Hematopoietic multipotent progenitor cell treated with erythropoietin and hydrocortisone succinate and interleukin-3 and kit ligand, for 8 days (in vitro differentiated cells): ENCODE results near the gene SLC35G1.

Experiments
- DNase-seq: peaks from one replicate; pipeline ENCODE4 v3.0.0-alpha.2; 2015

The SLC35G1 gene, protein sequence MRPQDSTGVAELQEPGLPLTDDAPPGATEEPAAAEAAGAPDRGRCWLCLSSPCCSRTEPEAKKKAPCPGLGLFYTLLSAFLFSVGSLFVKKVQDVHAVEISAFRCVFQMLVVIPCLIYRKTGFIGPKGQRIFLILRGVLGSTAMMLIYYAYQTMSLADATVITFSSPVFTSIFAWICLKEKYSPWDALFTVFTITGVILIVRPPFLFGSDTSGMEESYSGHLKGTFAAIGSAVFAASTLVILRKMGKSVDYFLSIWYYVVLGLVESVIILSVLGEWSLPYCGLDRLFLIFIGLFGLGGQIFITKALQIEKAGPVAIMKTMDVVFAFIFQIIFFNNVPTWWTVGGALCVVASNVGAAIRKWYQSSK

GRCh38 chr10:93893646-93894515 is at the start of gene SLC35G1:
SLC35G1 (plus strand) TSS chr10:93893978; CDS start chr10:93894034, 56 bp downstream.
- peak; percentile 76 for DNase-seq

DNA sequence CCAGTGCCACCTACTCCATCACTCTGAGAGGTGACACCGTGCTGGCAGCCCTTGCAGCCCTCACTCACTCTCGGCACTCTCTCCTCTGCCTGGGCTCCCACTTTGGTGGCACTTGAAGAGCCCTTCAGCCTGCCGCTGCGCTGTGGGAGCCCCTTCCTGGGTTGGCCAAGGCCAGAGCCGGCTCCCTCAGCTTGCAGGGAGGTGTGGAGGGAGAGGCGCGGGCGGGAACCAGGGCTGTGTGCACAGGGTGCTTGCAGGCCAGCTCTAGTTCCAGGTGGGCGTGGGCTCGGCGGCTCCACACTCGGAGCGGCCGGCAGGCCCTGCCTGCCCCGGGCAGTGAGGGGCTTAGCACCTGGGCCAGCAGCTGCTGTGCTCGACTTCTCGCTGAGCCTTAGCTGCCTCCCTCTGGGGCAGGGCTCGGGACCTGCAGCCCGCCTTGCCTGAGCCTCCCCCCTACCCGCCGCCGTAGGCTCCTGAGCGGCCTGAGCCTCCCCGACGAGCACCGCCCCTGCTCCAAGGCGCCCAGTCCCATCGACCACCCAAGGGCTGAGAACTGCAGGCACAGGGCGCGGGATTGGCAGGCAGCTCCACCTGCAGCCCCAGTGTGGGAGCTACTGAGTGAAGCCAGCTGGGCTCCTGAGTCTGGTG is 48.7 kb upstream of the SLC35G1 start:
- no peak for DNase-seq

GRCh38 chr10:93849593-93849992 is 44.2 kb upstream of the SLC35G1 start:
- DNase-seq, result no peak

DNA sequence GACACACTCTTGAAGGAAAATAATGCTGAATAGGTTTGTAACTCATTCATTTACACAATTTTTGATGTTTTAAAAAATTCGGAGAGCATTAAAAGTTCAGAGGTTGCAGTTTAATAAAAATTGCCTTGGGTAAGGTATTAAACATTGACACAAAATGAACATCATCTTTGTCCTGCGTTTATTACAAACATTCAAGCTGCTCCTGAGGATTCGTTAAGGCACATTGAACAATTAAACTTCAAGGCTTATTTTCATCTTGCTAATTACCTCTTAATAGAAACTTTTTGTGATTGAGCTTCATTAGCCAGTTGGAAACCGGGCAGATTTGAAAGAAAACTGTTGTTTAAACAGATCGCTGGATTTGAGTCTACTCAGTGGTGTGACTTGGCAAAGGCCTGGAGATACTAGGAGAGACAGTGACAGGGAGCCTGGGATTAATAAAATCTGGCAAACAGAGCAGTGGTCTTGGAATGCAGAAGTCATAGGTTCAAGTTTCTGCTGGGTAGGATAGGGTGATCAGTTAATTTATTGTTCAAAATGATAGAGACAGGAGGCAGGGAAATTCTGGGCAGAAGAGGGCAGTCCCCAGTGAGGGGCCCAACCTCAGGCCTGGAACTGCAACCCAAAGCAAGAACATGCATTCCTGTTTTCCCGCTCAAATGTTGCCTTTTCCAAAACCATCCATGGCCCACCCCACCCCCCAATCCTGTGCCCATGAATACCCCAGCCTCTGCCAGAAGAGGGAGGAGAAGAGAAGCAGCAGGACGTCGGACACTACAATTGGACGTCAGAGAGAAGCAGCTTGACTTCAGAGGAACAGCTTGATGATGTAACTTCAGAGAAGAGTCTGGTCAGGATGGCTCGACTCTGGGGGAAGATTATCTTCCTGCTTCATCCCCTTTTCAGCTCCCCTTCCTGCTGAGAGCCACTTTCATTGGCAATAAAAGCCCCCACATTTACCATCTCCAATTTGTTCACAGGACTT is 43.5 kb upstream of the SLC35G1 start:
- no peak for DNase-seq

- DNase-seq, result no peak
Observed at GRCh38 chr10:93851169-93851568, 42.6 kb upstream of the SLC35G1 start.

DNA sequence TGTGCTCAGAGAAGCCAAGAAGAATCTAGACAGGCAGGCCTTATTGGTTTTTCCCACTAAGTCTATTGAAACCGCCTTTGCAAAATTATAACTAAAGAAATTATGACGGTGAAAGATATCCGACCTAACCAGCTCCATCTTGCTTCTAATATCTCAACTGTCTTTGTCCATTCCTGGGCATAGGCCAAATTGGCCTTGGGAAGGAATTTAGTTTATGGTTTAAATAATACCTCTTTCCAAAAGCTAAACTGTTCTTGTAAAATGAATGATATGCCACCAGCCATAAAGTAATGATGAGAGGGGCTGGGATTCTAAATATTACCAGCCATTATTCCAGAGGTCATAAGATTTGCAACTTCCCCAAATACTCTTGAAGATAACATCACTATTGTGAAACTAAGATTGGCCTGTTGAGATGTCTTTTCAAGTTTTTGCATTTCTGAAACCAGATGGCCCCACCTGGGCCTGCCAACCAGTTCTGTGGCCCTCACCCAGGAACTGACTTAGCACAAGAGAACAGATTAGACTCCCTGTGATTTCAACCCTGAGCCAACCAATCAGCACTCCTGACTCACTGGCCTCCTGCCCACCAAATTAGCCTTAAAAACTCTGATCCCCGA is 41.2 kb upstream of the SLC35G1 start:
- DNase-seq, result no peak

- DNase-seq, result no peak
Observed at GRCh38 chr10:93854975-93855374, 38.8 kb upstream of the SLC35G1 start.

DNA sequence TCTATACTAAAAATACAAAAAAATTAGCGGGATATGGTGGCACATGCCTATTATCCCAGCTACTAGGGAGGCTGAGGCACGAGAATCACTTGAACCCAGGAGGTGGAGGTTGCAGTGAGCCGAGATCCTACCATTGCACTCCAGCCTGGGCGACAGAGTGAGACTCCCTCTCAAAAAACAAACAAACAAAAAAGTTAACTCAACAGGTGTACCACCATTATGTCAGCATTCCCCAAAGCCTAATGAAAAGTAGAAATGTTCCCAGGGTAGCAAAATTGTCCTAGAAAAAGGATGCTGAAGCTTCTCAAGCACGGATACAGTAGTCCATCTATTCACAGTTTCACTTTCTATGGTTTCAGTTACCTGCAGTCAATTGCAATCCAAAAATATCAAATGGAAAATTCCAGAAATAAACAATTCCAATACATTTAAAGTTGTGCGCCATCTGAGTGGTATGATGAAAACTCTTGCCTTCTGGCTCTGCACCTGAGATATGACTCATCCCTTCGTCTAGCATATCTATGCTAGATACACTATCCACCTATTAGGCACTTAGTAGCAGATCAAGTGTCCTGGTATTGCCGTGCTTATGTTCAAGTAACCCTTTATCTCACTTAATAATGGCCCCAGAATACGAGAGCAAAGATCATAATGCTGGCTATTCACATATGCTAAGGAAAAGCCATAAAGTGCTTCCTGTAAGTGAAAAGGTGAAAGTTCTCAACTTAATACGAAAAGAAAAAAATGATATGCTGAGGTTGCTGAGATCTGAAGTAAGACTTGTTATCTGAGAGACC is 37.2 kb upstream of the SLC35G1 start:
- DNase-seq, result no peak

- peak; percentile 5 for DNase-seq
Observed at GRCh38 chr10:93859049-93859655, 34.6 kb upstream of the SLC35G1 start.

DNA sequence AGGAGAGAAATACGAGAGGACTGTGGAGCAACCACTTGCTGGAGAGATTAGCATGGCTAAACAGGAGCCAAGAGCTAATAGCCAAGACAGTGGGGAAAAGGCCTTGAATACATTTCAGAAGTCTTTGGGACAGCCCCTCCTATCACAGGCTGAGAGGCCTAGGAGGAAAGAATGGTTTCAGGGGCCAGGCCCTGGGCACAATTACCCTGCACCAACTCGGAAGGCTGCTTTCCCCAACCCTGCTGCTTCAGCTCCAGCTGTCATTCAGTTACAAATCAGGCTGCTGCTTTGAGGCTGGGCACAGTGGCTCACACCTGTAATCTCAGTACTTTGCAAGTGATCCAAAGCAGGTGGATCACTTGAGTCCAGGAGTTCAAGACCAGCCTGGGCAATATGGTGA is 32.0 kb upstream of the SLC35G1 start:
- DNase-seq, result no peak

- DNase-seq, result no peak
Observed at GRCh38 chr10:93865794-93866425, 27.9 kb upstream of the SLC35G1 start.

DNA sequence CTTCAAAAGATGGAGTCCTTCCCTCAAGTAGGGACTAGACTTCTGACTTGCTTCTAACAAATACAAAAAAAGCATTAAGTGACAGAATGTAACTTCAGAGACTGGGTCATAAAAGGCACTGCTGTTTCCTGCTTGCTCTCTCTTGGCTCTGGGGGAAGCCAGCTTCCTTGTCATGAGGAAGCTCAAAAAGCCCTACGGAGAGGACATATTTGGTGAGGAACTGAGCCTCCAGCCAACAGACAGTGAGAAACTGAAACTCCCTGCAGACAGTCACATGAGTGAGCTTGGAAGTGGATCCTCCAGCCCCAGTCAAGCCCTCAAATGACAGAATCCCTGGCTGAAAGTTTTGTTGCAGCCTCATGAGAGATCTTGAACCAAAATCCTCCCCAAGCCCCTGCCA is 26.3 kb upstream of the SLC35G1 start:
- no peak for DNase-seq

GRCh38 chr10:93871671-93872204 is 22.0 kb upstream of the SLC35G1 start:
- no peak for DNase-seq

DNA sequence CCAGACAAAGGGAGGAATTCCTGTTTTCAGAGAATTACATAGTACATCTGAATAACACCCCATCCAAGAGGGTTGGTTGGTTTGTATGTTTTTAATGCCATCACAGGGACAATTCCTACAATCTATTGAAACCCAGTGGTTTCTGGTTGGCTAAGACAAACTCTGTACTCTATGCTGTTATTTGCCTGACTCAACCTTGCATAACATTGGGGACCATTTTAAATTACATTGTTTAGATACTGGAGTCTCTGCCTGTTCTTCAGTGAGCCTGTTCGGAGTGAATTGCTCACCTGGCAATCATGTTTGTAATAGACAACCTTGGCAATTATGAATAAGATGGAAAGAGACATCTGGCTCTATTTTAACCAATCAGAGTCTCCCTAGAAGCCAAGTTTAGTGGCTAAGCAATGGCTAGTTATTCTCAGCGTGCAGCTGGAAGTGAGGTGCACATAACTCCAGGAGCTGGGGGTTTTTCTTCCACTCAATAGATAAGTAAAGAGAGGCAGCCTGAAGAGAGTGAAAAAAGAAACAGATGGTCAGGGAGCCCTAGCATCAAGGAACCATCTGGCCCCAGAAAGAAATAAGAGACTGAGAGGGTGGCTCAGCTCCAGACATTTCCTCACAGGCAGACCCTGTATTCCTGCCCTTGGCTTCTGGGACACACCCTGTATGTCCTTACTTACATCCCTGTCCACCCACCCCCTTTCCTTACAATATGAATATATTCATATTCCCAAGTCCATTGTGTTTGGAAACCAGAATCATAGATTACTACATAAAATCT is 21.2 kb upstream of the SLC35G1 start:
- no peak for DNase-seq

- peak; percentile 35 for DNase-seq
Observed at GRCh38 chr10:93873420-93874115, 20.2 kb upstream of the SLC35G1 start.

- DNase-seq, result no peak
Observed at GRCh38 chr10:93874309-93875031, 19.3 kb upstream of the SLC35G1 start.

DNA sequence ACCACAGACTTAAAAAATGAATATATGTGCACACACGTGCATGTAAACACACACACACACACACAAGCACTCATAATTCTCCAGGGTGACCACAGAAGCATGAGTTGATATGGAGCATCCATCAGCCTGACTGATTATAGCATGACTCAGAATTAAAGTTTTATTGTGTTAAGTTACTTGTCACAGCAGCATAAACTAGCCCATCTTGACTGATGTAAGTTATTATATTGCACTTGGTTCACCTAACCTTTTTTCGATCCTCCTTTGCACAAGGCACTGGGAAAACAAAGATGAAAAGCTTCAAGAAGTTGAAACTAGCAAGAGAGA is 18.8 kb upstream of the SLC35G1 start:
- DNase-seq, result no peak

- DNase-seq, result no peak
Observed at GRCh38 chr10:93876381-93876780, 17.4 kb upstream of the SLC35G1 start.
